AG04450 (cell line): Measurements from ENCODE around the gene RASSF7. TPM values are rescaled to one million over a fixed set of nuclear protein-coding genes. Genes with fewer than 3 reads are reported as not detected.

Experiments used
- CTCF ChIA-PET: fragments of 300-600, 350-600 bp; formaldehyde crosslinking; extraction: SDS; loops from one replicate; lab custom pipeline; 2022; ENCODE audit warnings: antibody characterized with exemption, inconsistent platforms; lab: Charles Lee
- POLR2A ChIA-PET: fragments of 350-600 bp; formaldehyde crosslinking; extraction: SDS; loops from one replicate; lab custom pipeline; 2021; ENCODE audit warnings: antibody characterized with exemption, inconsistent platforms; lab: Yijun Ruan, JAX
- DNase-seq: peaks from one replicate; pipeline ENCODE4 v3.0.0-alpha.2; 2011; ENCODE audit warnings: low read depth, low spot score
- H3K27ac ChIP-seq: one replicate; pipeline ENCODE4 v1.5.1; 2012; ENCODE audit warnings: low read depth, low read length, control low read depth
- H3K27me3 ChIP-seq: one replicate; pipeline ENCODE4 v1.6.0; 2012; ENCODE audit warnings: low read length; ENCODE audit not compliant: control insufficient read depth, insufficient read depth
- H3K4me3 ChIP-seq: 2 replicates; pipeline ENCODE4 v1.5.1; 2011; ENCODE audit warnings: mild to moderate bottlenecking, low read depth, low read length, control low read depth
- H3K9me3 ChIP-seq: 2 replicates; pipeline ENCODE4 v1.5.1; 2012; ENCODE audit warnings: low read length; ENCODE audit not compliant: control insufficient read depth, insufficient read depth
- CTCF ChIP-seq: IDR thresholded peaks from 2 replicates; pipeline ENCODE4 v1.5.1; 2011; ENCODE audit warnings: low read depth, low read length, control low read depth, inconsistent platforms
- polyA plus RNA-seq: library from polyadenylated mRNA; depleted of rRNA; stranded (reverse); fragments of >200 nt; gene quantifications from 2 replicates; pipeline ENCODE4 v1.2.3, GENCODE V29; 2011

The RASSF7 gene
- polyA plus RNA-seq, 1 experiment = 2.5 TPM

DNA sequence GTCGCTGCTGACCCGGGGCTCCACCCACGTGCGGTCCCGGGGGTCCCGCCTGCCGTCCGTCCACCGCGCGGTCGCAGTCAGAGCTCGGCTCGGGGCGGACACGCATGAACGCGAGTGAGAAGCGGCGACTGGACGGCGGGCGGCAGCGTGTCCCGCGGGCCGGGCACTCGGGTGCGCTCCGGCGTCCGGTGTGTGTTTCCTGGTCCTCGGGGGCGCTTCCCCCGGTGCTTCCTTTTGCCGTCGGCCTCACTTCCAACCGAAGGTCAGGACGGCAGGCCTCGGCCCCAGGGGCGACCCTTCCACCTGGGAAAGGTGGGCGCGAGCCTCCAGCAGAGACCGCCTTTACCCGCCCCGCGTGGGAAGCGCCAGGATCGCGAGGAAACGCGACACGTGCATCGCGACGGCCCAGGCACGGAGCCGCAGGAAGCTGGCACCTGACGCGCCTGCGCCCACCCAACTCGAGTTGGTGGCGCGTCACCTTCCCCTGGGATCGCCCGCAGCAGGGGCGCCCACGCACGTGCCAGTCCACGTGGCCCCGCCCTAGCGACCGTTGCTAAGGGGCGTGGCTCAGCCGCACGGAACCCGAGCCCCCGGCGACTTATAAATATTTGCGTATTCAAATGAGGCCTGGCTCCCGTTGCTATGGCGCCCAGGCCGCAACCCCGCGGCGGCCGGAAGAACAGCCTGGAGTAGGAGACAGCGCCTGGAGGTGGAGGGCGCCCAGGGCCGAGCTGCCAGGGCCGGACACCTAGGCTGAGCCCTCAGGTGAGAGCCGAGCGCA, 23.7 kb upstream of the RASSF7 start, which contains the start of gene LRRC56:
LRRC56 (plus strand) TSS at position 687 of the 781 bp plus-strand sequence. CDS start 3,158 bp downstream, outside the sequence.
- TF ChIP-seq CTCF = no peak
- peak; percentile 59 for DNase-seq
- ChIA-PET POLR2A (interaction anchor here (0.7 kb wide), 1 partner anchor 169 kb away, joined by 3 read pairs; no protein-coding TSS in a partner anchor), CTCF (no interaction called here)
- peak within 1 kb of the TSS; percentile 21 for H3K27ac ChIP-seq
- no peaks in the 10 kb centered on the region; the same call in 1 of the 2 replicates for H3K9me3 ChIP-seq
- peak within 1 kb of the TSS; percentile 61 for H3K4me3 ChIP-seq
- no peaks in the 10 kb centered on the region for H3K27me3 ChIP-seq

- no peaks in the 10 kb centered on the region for H3K27me3 ChIP-seq
- DNase-seq = no peak
- H3K4me3 ChIP-seq = peak overlapping the region; percentile 61
- CTCF ChIA-PET = no interaction called here
- no peak for TF ChIP-seq CTCF
- H3K9me3 ChIP-seq = no peaks in the 10 kb centered on the region; the same call in 1 of the 2 replicates
- peak overlapping the region; percentile 21 for H3K27ac ChIP-seq
- POLR2A ChIA-PET = interaction anchor here (0.5 to 0.7 kb wide), 2 partner anchors 169 to 216 kb away, joined by 3 read pairs; no protein-coding TSS in a partner anchor
Observed at GRCh38 chr11:537622-538430, 22.9 kb upstream of the RASSF7 start.

GRCh38 chr11:538431-539051, 22.2 kb upstream of the RASSF7 start:
- no peaks in the 10 kb centered on the region; the same call in 1 of the 2 replicates for H3K9me3 ChIP-seq
- no peak for TF ChIP-seq CTCF
- POLR2A ChIA-PET = interaction anchor here (0.5 kb wide), 1 partner anchor 215 kb away, joined by 3 read pairs; no protein-coding TSS in a partner anchor
- CTCF ChIA-PET = interaction anchor here (0.7 kb wide), 1 partner anchor 62 kb away, joined by 4 read pairs; no protein-coding TSS in a partner anchor
- DNase-seq = no peak
- no peaks in the 10 kb centered on the region for H3K27me3 ChIP-seq
- H3K27ac ChIP-seq = peak overlapping the region; percentile 2
- no peak overlapping the region for H3K4me3 ChIP-seq

DNA sequence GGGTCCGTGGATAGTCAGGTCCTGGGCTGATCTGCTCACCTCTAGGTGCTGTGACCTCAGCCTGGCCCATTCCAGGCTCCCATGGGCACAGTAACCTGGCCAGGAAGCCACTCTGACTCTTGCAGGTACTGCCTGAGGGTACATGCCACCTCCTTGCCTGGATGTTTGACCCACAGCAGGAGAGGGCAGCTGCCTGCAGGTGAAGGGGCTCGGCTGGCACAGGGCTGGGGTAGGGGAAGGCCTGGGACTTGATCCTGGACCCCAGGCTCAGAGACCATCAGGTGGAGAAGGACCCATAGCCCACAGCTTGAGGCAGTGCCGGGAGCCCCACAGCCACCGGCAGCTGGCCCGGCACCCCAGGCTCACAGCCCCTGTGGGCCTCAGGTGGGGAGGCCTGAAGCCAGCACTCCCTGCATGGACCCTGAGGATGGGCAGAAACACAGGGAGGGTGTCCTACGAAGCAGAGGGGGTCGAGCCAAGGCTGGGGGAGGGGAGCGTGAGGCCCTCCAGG, 20.7 kb upstream of the RASSF7 start:
- no peak overlapping the region for H3K27ac ChIP-seq
- H3K9me3 ChIP-seq = no peaks in the 10 kb centered on the region; the same call in 1 of the 2 replicates
- no peak overlapping the region for H3K4me3 ChIP-seq
- H3K27me3 ChIP-seq = no peaks in the 10 kb centered on the region
- ChIA-PET CTCF (interaction anchor here (1.1 kb wide), 1 partner anchor 15 kb away, joined by 3 read pairs; no protein-coding TSS in a partner anchor), POLR2A (no interaction called here)
- DNase-seq = no peak
- TF ChIP-seq CTCF = no peak
